Suprapubic skin (tissue), 4 donors: Measurements from ENCODE around the gene NUP210L. TPM values are rescaled to one million over a fixed set of nuclear protein-coding genes. Genes with fewer than 3 reads are reported as not detected.

Experiments
- DNase-seq, 2 donors: peaks; one replicate each; pipeline ENCODE4 v3.0.0-alpha.2; 2019; ENCODE audit warnings: low spot score in 2 of 2
- H3K27ac ChIP-seq: fragments of 200-600 bp; sonication (generic); one replicate; pipeline ENCODE4 v1.5.1; 2019
- H3K27me3 ChIP-seq: fragments of 200-600 bp; sonication (generic); one replicate; pipeline ENCODE4 v1.5.1; 2019
- H3K36me3 ChIP-seq: fragments of 200-600 bp; sonication (generic); one replicate; pipeline ENCODE4 v1.5.1; 2019
- H3K4me1 ChIP-seq: fragments of 200-600 bp; sonication (generic); one replicate; pipeline ENCODE4 v1.5.1; 2019
- H3K4me3 ChIP-seq: fragments of 200-600 bp; sonication (generic); one replicate; pipeline ENCODE4 v1.5.1; 2019; ENCODE audit warnings: mild to moderate bottlenecking
- H3K9me3 ChIP-seq: fragments of 200-600 bp; sonication (generic); one replicate; pipeline ENCODE4 v1.5.1; 2019
- CTCF ChIP-seq, 2 donors: fragments of 200-600 bp in 1 of 2; fragments of 450-650 bp in 1 of 2; sonication (generic) in 1 of 2; IDR thresholded peaks; one replicate each; pipeline ENCODE4 v1.5.1; 2016 to 2019; ENCODE audit warnings: antibody characterized with exemption in 2 of 2, mild to moderate bottlenecking in 1 of 2, moderate library complexity in 1 of 2
- EP300 ChIP-seq: sonication (generic); formaldehyde crosslinking; IDR thresholded peaks from one replicate; pipeline ENCODE4 v1.6.1; 2017; ENCODE audit warnings: antibody characterized with exemption
- POLR2A ChIP-seq, 2 donors: fragments of 450-650 bp; IDR thresholded peaks; one replicate each; pipeline ENCODE4 v1.6.1; 2017; ENCODE audit warnings: antibody characterized with exemption in 2 of 2, mild to moderate bottlenecking in 2 of 2, moderate library complexity in 2 of 2
- POLR2AphosphoS5 ChIP-seq, 3 donors: sonication (generic); formaldehyde crosslinking; IDR thresholded peaks; one replicate each; pipeline ENCODE4 v1.6.1; 2017; ENCODE audit warnings: antibody characterized with exemption in 3 of 3
- WGBS: methylation state at CpG from one replicate; pipeline ENCODE4 v1.1.5; 2018; 5-methylcytosine and 5-hydroxymethylcytosine counted together
- total RNA-seq, 4 donors: library from RNA; depleted of rRNA; stranded (reverse); fragments of >200 nt; gene quantifications; one replicate each; pipeline ENCODE4 v1.1.0, GENCODE V29; 2016

The NUP210L gene
- total RNA-seq, 4 donors from 2014 or later: not detected

- no peaks in the 10 kb centered on the region for H3K27me3 ChIP-seq
- 93% methylated on average over 11 of the region's 11 CpGs for WGBS
- TF ChIP-seq POLR2AphosphoS5 (IDR thresholded peaks at IDR 0.05): no peak
- no peak for TF ChIP-seq EP300
- TF ChIP-seq POLR2A (IDR thresholded peaks at IDR 0.05): no peak
- TF ChIP-seq CTCF (IDR thresholded peaks at IDR 0.05): no peak
- peaks cover 29% of the 10 kb centered on the region for H3K36me3 ChIP-seq
- H3K27ac ChIP-seq: no peak overlapping the region
- H3K4me1 ChIP-seq: peaks cover 24% of the 10 kb centered on the region
- no peak for DNase-seq
- H3K4me3 ChIP-seq: no peak overlapping the region
- no peaks in the 10 kb centered on the region for H3K9me3 ChIP-seq
Measured at GRCh38 chr1:153995640-153996039, 159.2 kb downstream of the NUP210L start.

- H3K36me3 ChIP-seq: peaks cover 29% of the 10 kb centered on the region
- TF ChIP-seq POLR2AphosphoS5 (IDR thresholded peaks at IDR 0.05) (no peak), POLR2A (IDR thresholded peaks at IDR 0.05) (no peak), EP300 (no peak), CTCF (IDR thresholded peaks at IDR 0.05) (no peak)
- H3K27me3 ChIP-seq: no peaks in the 10 kb centered on the region
- H3K4me1 ChIP-seq: peaks cover 25% of the 10 kb centered on the region
- no peak overlapping the region for H3K4me3 ChIP-seq
- no peak for DNase-seq
- no peaks in the 10 kb centered on the region for H3K9me3 ChIP-seq
- no peak overlapping the region for H3K27ac ChIP-seq
- 85% methylated on average over 3 of the region's 3 CpGs for WGBS
Measured at GRCh38 chr1:153995202-153995601, 159.7 kb downstream of the NUP210L start.

- 90% methylated on average over 2 of the region's 2 CpGs for WGBS
- Histone ChIP-seq H3K4me3 (peak overlapping the region; percentile 90), H3K36me3 (peaks cover 29% of the 10 kb centered on the region), H3K27me3 (no peaks in the 10 kb centered on the region), H3K9me3 (no peaks in the 10 kb centered on the region), H3K4me1 (peaks cover 35% of the 10 kb centered on the region), H3K27ac (peak overlapping the region; percentile 97)
- DNase-seq: no peak
- TF ChIP-seq CTCF (IDR thresholded peaks at IDR 0.05) (no peak), POLR2A (IDR thresholded peaks at IDR 0.05) (no peak), POLR2AphosphoS5 (IDR thresholded peaks at IDR 0.05) (no peak), EP300 (no peak)
Measured at GRCh38 chr1:153991806-153992205, 163.1 kb downstream of the NUP210L start.

GRCh38 chr1:153991151-153991630 lies 163.7 kb downstream of the NUP210L start:
- H3K27me3 ChIP-seq: no peaks in the 10 kb centered on the region
- no peak for DNase-seq
- H3K27ac ChIP-seq: peak overlapping the region; percentile 97
- peaks cover 29% of the 10 kb centered on the region for H3K36me3 ChIP-seq
- H3K4me3 ChIP-seq: peak overlapping the region; percentile 90
- WGBS: 13% methylated on average over 9 of the region's 9 CpGs
- no peak for TF ChIP-seq POLR2AphosphoS5 (IDR thresholded peaks at IDR 0.05)
- no peak for TF ChIP-seq CTCF (IDR thresholded peaks at IDR 0.05)
- TF ChIP-seq EP300: no peak
- no peak for TF ChIP-seq POLR2A (IDR thresholded peaks at IDR 0.05)
- H3K4me1 ChIP-seq: peaks cover 41% of the 10 kb centered on the region
- no peaks in the 10 kb centered on the region for H3K9me3 ChIP-seq

- H3K36me3 ChIP-seq: peaks cover 29% of the 10 kb centered on the region
Measured at GRCh38 chr1:153990468-153991150, 164.3 kb downstream of the NUP210L start, which contains the start of gene RPS27. Gene RPS27 (plus strand): TSS chr1:153990762. CDS start chr1:153990797, 35 bp downstream.

More at GRCh38 chr1:153990468-153991150, 164.3 kb downstream of the NUP210L start, which contains the start of gene RPS27:
- Histone ChIP-seq H3K27me3 (no peaks in the 10 kb centered on the region), H3K4me3 (peak within 1 kb of the TSS; percentile 90), H3K27ac (peak within 1 kb of the TSS; percentile 97), H3K9me3 (no peaks in the 10 kb centered on the region), H3K4me1 (peaks cover 43% of the 10 kb centered on the region)
- TF ChIP-seq POLR2AphosphoS5 (IDR thresholded peaks at IDR 0.05) (peak; percentile 100), CTCF (IDR thresholded peaks at IDR 0.05) (no peak), EP300 (no peak), POLR2A (IDR thresholded peaks at IDR 0.05) (peak; percentile 99 to 100)
- peak; percentile 93 to 96 for DNase-seq
- 0% methylated on average over 32 of the region's 36 CpGs for WGBS
